ENCODE measurements around the gene CCND3.

CCND3 gene

GRCh38 chr6:41954668-41955067 lies 13.1 kb upstream of the CCND3 start:
- in situ Hi-C loops (cut with HindIII; ENCODE audit: low sequenced_read_pairs) = no loop called here

- in situ Hi-C loops (cut with HindIII; ENCODE audit: low sequenced_read_pairs) = loop anchor here (25.0 kb wide), 1 partner anchor 160 kb away; the partner anchor contains the start of genes FRS3, PRICKLE4 and TOMM6
Observed at GRCh38 chr6:41947581-41948220, 6.1 kb upstream of the CCND3 start.

- in situ Hi-C loops (cut with HindIII; ENCODE audit: low sequenced_read_pairs) = loop anchor here (25.0 kb wide), 1 partner anchor 156 kb away; the partner anchor contains the start of genes FRS3, PRICKLE4 and TOMM6
Observed at GRCh38 chr6:41943456-41943855, 1.8 kb upstream of the CCND3 start.

- in situ Hi-C loops (cut with HindIII; ENCODE audit: low sequenced_read_pairs) = loop anchor here (25.0 kb wide), 1 partner anchor 156 kb away; the partner anchor contains the start of genes FRS3, PRICKLE4 and TOMM6
Observed at GRCh38 chr6:41942882-41943281, 1.3 kb upstream of the CCND3 start.

GRCh38 chr6:41942067-41942851 lies 651 bp upstream of the CCND3 start:
- in situ Hi-C loops (cut with HindIII; ENCODE audit: low sequenced_read_pairs) = loop anchor here (25.0 kb wide), 1 partner anchor 155 kb away; the partner anchor contains the start of genes FRS3, PRICKLE4 and TOMM6

- in situ Hi-C loops (cut with HindIII; ENCODE audit: low sequenced_read_pairs) = loop anchor here (25.0 kb wide), 1 partner anchor 154 kb away; the partner anchor contains the start of genes FRS3, PRICKLE4 and TOMM6
Observed at GRCh38 chr6:41940759-41941279, 789 bp downstream of the CCND3 start.

- in situ Hi-C loops (cut with HindIII; ENCODE audit: low sequenced_read_pairs) = loop anchor here (25.0 kb wide), 1 partner anchor 153 kb away; the partner anchor contains the start of genes FRS3, PRICKLE4 and TOMM6
Observed at GRCh38 chr6:41939848-41940758, 1.5 kb downstream of the CCND3 start.

- in situ Hi-C loops (cut with HindIII; ENCODE audit: low sequenced_read_pairs) = loop anchor here (25.0 kb wide), 1 partner anchor 152 kb away; the partner anchor contains the start of genes FRS3, PRICKLE4 and TOMM6
Observed at GRCh38 chr6:41939176-41939847, 2.3 kb downstream of the CCND3 start.

GRCh38 chr6:41938590-41939175 lies 2.9 kb downstream of the CCND3 start:
- in situ Hi-C loops (cut with HindIII; ENCODE audit: low sequenced_read_pairs) = loop anchor here (25.0 kb wide), 1 partner anchor 151 kb away; the partner anchor contains the start of genes FRS3, PRICKLE4 and TOMM6

GRCh38 chr6:41937861-41938574 lies 3.6 kb downstream of the CCND3 start:
- in situ Hi-C loops (cut with HindIII; ENCODE audit: low sequenced_read_pairs) = loop anchor here (25.0 kb wide), 1 partner anchor 151 kb away; the partner anchor contains the start of genes FRS3, PRICKLE4 and TOMM6

- in situ Hi-C loops (cut with HindIII; ENCODE audit: low sequenced_read_pairs) = loop anchor here (25.0 kb wide), 1 partner anchor 150 kb away; the partner anchor contains the start of genes FRS3, PRICKLE4 and TOMM6
Observed at GRCh38 chr6:41937472-41937860, 4.1 kb downstream of the CCND3 start.

- in situ Hi-C loops (cut with HindIII; ENCODE audit: low sequenced_read_pairs) = loop anchor here (25.0 kb wide), 1 partner anchor 149 kb away; the partner anchor contains the start of genes FRS3, PRICKLE4 and TOMM6
Observed at GRCh38 chr6:41936073-41936837, 5.4 kb downstream of the CCND3 start.

- in situ Hi-C loops (cut with HindIII; ENCODE audit: low sequenced_read_pairs) = loop anchor here (25.0 kb wide), 1 partner anchor 148 kb away; the partner anchor contains the start of genes FRS3, PRICKLE4 and TOMM6
Observed at GRCh38 chr6:41935685-41936072, 5.9 kb downstream of the CCND3 start.

GRCh38 chr6:41935193-41935574 lies 6.4 kb downstream of the CCND3 start:
- in situ Hi-C loops (cut with HindIII; ENCODE audit: low sequenced_read_pairs) = loop anchor here (25.0 kb wide), 1 partner anchor 148 kb away; the partner anchor contains the start of genes FRS3, PRICKLE4 and TOMM6

GRCh38 chr6:41934278-41935192 lies 7.1 kb downstream of the CCND3 start:
- in situ Hi-C loops (cut with HindIII; ENCODE audit: low sequenced_read_pairs) = loop anchor here (5.0 to 25.0 kb wide), 3 partner anchors 62 to 147 kb away; partner anchors contain the start of genes FRS3, PRICKLE4 and TOMM6

GRCh38 chr6:41932378-41932777 lies 9.2 kb downstream of the CCND3 start:
- in situ Hi-C loops (cut with HindIII; ENCODE audit: low sequenced_read_pairs) = loop anchor here (5.0 to 25.0 kb wide), 3 partner anchors 60 to 145 kb away; partner anchors contain the start of genes FRS3, PRICKLE4 and TOMM6

All from endothelial cell of hepatic sinusoid (primary cell).